CD14-positive monocyte (primary cell): Measurements from ENCODE around the gene TPPP2. TPM values are rescaled to one million over a fixed set of nuclear protein-coding genes. Genes with fewer than 3 reads are reported as not detected.
A peak's percentile ranks its signal among the peaks of the same experiment; 100 is the strongest.

Experiments
- DNase-seq, 3 donors: peaks; one replicate each; pipeline ENCODE4 v3.0.0-alpha.2; 2011 to 2022
- H2AFZ ChIP-seq: 2 replicates; pipeline ENCODE4 v1.6.0; 2012; ENCODE audit warnings: mild to moderate bottlenecking, low read depth, low read length, inconsistent platforms; ENCODE audit not compliant: insufficient read depth, poor library complexity, severe bottlenecking
- H3K27ac ChIP-seq, 2 donors: 1 replicate in 1 of 2; 2 replicates in 1 of 2; pipeline ENCODE4 v1.5.1; 2012 to 2013; ENCODE audit warnings: low read length in 2 of 2, control low read depth in 1 of 2, inconsistent platforms in 1 of 2, low read depth in 1 of 2, mild to moderate bottlenecking in 1 of 2
- H3K27me3 ChIP-seq, 2 donors: one replicate each; pipeline versions ENCODE4 v1.6.0 to v1.6.1; 2011 to 2013; ENCODE audit warnings: low read length in 2 of 2; ENCODE audit not compliant: control insufficient read depth in 2 of 2, insufficient read depth in 2 of 2
- H3K36me3 ChIP-seq, 2 donors: replicated peaks in 1 of 2; 1 replicate in 1 of 2; 2 replicates in 1 of 2; pipeline versions ENCODE4 v1.5.1 to v1.6.1; 2012 to 2013; ENCODE audit warnings: low read length in 2 of 2, control low read depth in 1 of 2, inconsistent platforms in 1 of 2, mild to moderate bottlenecking in 1 of 2; ENCODE audit not compliant: insufficient read depth in 2 of 2, control insufficient read depth in 1 of 2
- H3K4me1 ChIP-seq, 2 donors: 1 replicate in 1 of 2; 2 replicates in 1 of 2; pipeline versions ENCODE4 v1.5.1 to v1.6.1; 2012 to 2013; ENCODE audit warnings: low read length in 2 of 2, control low read depth in 1 of 2, inconsistent platforms in 1 of 2, mild to moderate bottlenecking in 1 of 2, moderate library complexity in 1 of 2; ENCODE audit not compliant: insufficient read depth in 2 of 2, control insufficient read depth in 1 of 2
- H3K4me2 ChIP-seq: replicated peaks from 2 replicates; pipeline ENCODE3; 2012; ENCODE audit warnings: low read length, moderate library complexity, mild to moderate bottlenecking; ENCODE audit not compliant: poor library complexity, severe bottlenecking; ENCODE audit errors: extremely low read depth
- H3K4me3 ChIP-seq, 3 experiments: fragments of 200-600 bp in 1 of 3; sonication (generic) in 1 of 3; replicated peaks in 1 of 3; 1 replicate in 2 of 3; 2 replicates in 1 of 3; pipeline ENCODE4 v1.5.1; 2011 to 2013; ENCODE audit warnings: low read length in 3 of 3, mild to moderate bottlenecking in 3 of 3, control low read depth in 2 of 3, low read depth in 2 of 3, inconsistent platforms in 1 of 3, moderate library complexity in 1 of 3
- H3K79me2 ChIP-seq: 2 replicates; pipeline ENCODE4 v1.6.0; 2012; ENCODE audit warnings: mild to moderate bottlenecking, control low read depth, inconsistent platforms, low read length, moderate library complexity; ENCODE audit not compliant: insufficient read depth
- H3K9ac ChIP-seq: 2 replicates; pipeline ENCODE4 v1.6.0; 2017; ENCODE audit warnings: low read length, mild to moderate bottlenecking; ENCODE audit not compliant: insufficient read depth, poor library complexity, severe bottlenecking
- H3K9me3 ChIP-seq, 2 donors: replicated peaks in 1 of 2; 1 replicate in 1 of 2; 2 replicates in 1 of 2; pipeline versions ENCODE4 v1.5.1 to v1.6.1; 2012 to 2013; ENCODE audit warnings: low read length in 2 of 2, control low read depth in 1 of 2; ENCODE audit not compliant: control insufficient read depth in 1 of 2, insufficient read depth in 1 of 2
- H4K20me1 ChIP-seq: 2 replicates; pipeline ENCODE4 v1.6.0; 2012; ENCODE audit warnings: mild to moderate bottlenecking, low read length, control low read depth, moderate library complexity; ENCODE audit not compliant: insufficient read depth
- H3K27ac Mint-ChIP-seq, 7 donors: one replicate each; pipeline ENCODE4 v1.8.0; 2020; ENCODE audit warnings: mild to moderate bottlenecking in 7 of 7, mixed read lengths in 7 of 7, moderate library complexity in 6 of 7, inconsistent platforms in 2 of 7
- H3K27me3 Mint-ChIP-seq, 3 donors: one replicate each; pipeline ENCODE4 v1.8.0; 2021 to 2022; ENCODE audit warnings: low read depth in 3 of 3, mild to moderate bottlenecking in 3 of 3, mixed read lengths in 3 of 3, moderate library complexity in 3 of 3, inconsistent platforms in 1 of 3
- H3K36me3 Mint-ChIP-seq, 2 donors: one replicate each; pipeline ENCODE4 v1.8.0; 2020; ENCODE audit warnings: mixed read lengths in 2 of 2, inconsistent platforms in 1 of 2, mild to moderate bottlenecking in 1 of 2
- H3K4me1 Mint-ChIP-seq: one replicate; pipeline ENCODE4 v1.8.0; 2020; ENCODE audit warnings: mild to moderate bottlenecking, mixed read lengths
- H3K4me3 Mint-ChIP-seq, 2 donors: one replicate each; pipeline ENCODE4 v1.8.0; 2020; ENCODE audit warnings: mild to moderate bottlenecking in 2 of 2, mixed read lengths in 2 of 2, moderate library complexity in 1 of 2
- H3K9me3 Mint-ChIP-seq, 7 donors: one replicate each; pipeline ENCODE4 v1.8.0; 2020 to 2022; ENCODE audit warnings: mixed read lengths in 7 of 7, mild to moderate bottlenecking in 6 of 7, moderate library complexity in 6 of 7, inconsistent platforms in 2 of 7
- WGBS: methylation state at CpG from one replicate; pipeline ENCODE4 v1.1.5; 2013; ENCODE audit warnings: missing lambda C conversion rate; ENCODE audit not compliant: insufficient coverage; 5-methylcytosine and 5-hydroxymethylcytosine counted together
- intact Hi-C, 2 donors: fragments of 100-400 bp; cut with micrococcal nuclease; formaldehyde crosslinking; loops; one replicate each; pipeline versions ENCODE4 v1.15.0 to v1.15.1; 2023
- polyA plus RNA-seq, 3 donors: library from polyadenylated mRNA; depleted of rRNA in 1 of 3; unstranded in 2 of 3; stranded (reverse) in 1 of 3; fragments of 300-500 nt in 2 of 3; fragments of >200 nt in 1 of 3; fragmentation: Illumina TruSeq in 2 of 3; gene quantifications; 1 replicate in 2 of 3; 2 replicates in 1 of 3; pipeline ENCODE4 v1.2.3, GENCODE V29; 2012 to 2021
- TF ChIP-seq, protein P1 (sequence below): fragments of 200-600 bp; IDR thresholded peaks from one replicate; pipeline ENCODE4 v1.8.0; 2022; ENCODE audit warnings: antibody characterized with exemption, mild to moderate bottlenecking

The TPPP2 gene
- polyA plus RNA-seq, 3 donors = not detected

DNA sequence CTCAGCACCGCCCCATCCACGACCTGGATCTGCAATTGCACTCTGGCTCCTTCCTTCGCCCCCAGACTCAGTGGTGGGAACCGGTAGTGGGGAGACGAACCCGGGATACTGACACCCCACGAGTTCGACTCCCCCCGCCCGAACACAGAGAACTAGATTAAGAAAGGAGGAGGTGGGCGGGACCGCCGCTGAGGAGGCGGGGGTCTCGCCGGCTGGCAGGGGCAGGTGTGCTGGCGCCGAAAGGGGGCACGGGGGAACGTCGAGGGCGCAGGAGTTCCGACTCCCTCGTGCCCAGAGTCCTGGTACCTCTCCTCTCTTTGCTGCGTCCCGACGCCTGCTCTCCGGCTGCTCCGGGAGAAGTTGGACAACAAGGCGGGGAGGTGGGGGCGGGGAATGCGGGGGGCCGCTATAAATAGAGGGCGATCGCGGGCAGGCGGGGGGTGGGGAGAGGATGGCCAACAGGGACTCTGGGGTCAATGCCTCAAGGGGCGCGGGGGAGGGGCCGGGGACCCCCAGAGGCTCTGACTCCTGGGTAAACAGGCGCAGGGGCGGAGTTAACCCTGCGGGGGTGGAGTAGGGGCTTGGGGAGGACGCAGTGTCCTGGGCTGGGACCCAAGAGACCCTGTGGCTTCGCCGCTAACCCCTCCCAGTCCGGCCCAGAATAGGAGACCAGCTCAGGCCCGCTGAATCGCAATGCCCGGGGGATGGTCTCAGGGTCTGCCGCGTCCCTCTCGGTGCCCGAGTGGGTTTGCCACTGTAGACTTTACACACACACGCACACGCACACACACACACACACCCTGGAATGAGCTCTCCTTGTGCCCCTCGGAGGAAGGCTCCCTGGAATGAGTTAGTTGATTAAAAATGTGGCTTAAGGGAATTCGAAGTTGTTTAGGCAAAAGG, 4.4 kb upstream of the TPPP2 start:
- no peaks in the 10 kb centered on the region for H3K79me2 ChIP-seq
- WGBS = 14% methylated on average over 29 of the region's 58 CpGs
- Mint-ChIP-seq H3K4me1 (peaks cover 41% of the 10 kb centered on the region), H3K4me3 (peak overlapping the region; percentile 75 to 92), H3K9me3 (peaks cover 0 to 4% (median 1%) of the 10 kb centered on the region in 7 donors), H3K27me3 (peaks cover 43 to 54% (median 44%) of the 10 kb centered on the region in 3 donors), H3K27ac (no peak overlapping the region), H3K36me3 (peaks cover 0 to 6% of the 10 kb centered on the region in 2 donors)
- H2AFZ ChIP-seq = peak overlapping the region; percentile 69
- H4K20me1 ChIP-seq = no peaks in the 10 kb centered on the region
- H3K9ac ChIP-seq = peak overlapping the region; percentile 25
- H3K4me1 ChIP-seq = peaks cover 38 to 41% of the 10 kb centered on the region in 2 donors
- H3K36me3 ChIP-seq = no peaks in the 10 kb centered on the region
- H3K9me3 ChIP-seq = peaks cover 2 to 4% of the 10 kb centered on the region in 2 donors
- H3K4me3 ChIP-seq = peak overlapping the region; percentile 13 to 71 (median 13)
- H3K4me2 ChIP-seq = peak overlapping the region; percentile 80
- H3K27ac ChIP-seq = no peak overlapping the region
- TF ChIP-seq, protein P1, sequence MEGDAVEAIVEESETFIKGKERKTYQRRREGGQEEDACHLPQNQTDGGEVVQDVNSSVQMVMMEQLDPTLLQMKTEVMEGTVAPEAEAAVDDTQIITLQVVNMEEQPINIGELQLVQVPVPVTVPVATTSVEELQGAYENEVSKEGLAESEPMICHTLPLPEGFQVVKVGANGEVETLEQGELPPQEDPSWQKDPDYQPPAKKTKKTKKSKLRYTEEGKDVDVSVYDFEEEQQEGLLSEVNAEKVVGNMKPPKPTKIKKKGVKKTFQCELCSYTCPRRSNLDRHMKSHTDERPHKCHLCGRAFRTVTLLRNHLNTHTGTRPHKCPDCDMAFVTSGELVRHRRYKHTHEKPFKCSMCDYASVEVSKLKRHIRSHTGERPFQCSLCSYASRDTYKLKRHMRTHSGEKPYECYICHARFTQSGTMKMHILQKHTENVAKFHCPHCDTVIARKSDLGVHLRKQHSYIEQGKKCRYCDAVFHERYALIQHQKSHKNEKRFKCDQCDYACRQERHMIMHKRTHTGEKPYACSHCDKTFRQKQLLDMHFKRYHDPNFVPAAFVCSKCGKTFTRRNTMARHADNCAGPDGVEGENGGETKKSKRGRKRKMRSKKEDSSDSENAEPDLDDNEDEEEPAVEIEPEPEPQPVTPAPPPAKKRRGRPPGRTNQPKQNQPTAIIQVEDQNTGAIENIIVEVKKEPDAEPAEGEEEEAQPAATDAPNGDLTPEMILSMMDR = no peak
- DNase-seq = no peak
- peaks cover 15 to 37% of the 10 kb centered on the region in 2 donors for H3K27me3 ChIP-seq
- intact Hi-C loops = no loop called here

DNA sequence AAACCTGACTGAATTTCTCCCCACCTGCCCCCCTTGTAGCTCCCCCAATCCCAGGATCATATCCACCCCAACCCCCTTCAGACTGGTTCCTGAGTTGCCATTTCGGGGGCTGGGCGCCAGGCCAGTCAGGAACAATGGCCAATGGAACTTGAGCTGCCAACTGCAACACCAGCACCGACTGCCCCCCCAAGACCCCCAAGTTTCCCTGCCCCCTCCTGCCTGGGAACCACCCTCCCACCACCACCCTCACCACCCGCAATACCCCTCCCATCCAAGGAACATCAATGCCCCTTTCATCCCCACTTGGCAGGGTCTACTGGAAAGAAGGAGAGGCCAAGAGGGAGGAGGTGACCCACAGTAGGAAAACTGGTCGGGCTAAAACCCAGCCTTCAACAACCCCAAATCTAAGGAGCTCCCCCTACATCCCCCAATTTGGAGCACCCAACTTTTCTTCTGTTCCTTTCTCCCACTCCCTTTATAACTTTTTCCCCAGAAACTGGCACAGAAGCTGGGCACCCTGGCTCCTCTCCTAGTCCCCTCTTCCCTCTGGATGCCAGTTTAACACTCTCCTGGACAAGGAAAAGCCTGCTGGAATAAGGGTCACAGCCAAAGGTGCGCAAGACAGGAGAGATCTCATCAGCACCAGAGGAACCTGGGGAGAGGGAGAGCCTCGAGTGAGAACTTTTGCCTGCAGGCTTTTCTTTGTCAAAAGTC, 3.6 kb upstream of the TPPP2 start:
- Histone ChIP-seq H3K27ac (no peak overlapping the region), H3K4me2 (no peak overlapping the region), H2AFZ (no peak overlapping the region), H3K4me1 (peaks cover 38 to 40% of the 10 kb centered on the region in 2 donors), H3K36me3 (no peaks in the 10 kb centered on the region), H3K9ac (no peak overlapping the region), H3K9me3 (peaks cover 2 to 4% of the 10 kb centered on the region in 2 donors), H3K4me3 (no peak overlapping the region), H4K20me1 (no peaks in the 10 kb centered on the region), H3K79me2 (no peaks in the 10 kb centered on the region), H3K27me3 (peaks cover 15 to 37% of the 10 kb centered on the region in 2 donors)
- peaks cover 38% of the 10 kb centered on the region for H3K4me1 Mint-ChIP-seq
- intact Hi-C loops = no loop called here
- TF ChIP-seq, protein P1 = no peak
- peak overlapping the region in 1 of 7 donors; percentile 2 for H3K27ac Mint-ChIP-seq
- H3K9me3 Mint-ChIP-seq = peaks cover 0 to 4% (median 1%) of the 10 kb centered on the region in 7 donors
- no peak for DNase-seq
- peak overlapping the region in 1 of 2 donors; percentile 92 for H3K4me3 Mint-ChIP-seq
- peaks cover 0 to 1% of the 10 kb centered on the region in 2 donors for H3K36me3 Mint-ChIP-seq
- WGBS = 80% methylated on average over 3 of the region's 7 CpGs
- peaks cover 43 to 53% (median 44%) of the 10 kb centered on the region in 3 donors for H3K27me3 Mint-ChIP-seq
